Stimulated activated naive CD4-positive, alpha-beta T cell (primary cell): ENCODE measurements around the gene SULT4A1.

Experiments
- DNase-seq, 6 experiments: peaks; one replicate each; lab custom pipeline; 2025; lab: John Stamatoyannopoulos, UW

Gene SULT4A1

DNA sequence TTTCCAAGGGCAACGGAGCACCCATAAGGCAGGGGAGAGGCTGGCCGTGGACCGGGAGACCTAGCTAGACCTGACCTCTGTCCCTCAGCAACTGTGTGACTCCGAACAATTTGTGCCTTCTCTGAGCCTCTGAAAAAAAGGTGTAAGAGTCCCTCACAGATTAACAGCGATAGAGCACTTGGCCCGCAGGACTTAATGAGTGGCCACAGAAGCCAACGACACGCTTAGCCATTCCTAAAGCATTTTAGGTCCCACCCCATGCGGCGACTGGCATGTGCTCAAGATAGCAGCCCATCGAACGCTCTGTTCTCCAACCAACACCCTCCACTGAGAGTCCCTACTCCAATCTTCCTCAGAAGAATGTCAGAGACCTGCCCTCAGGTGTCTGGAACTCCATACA is 1.5 kb downstream of the SULT4A1 start:
- DNase-seq = no peak

DNA sequence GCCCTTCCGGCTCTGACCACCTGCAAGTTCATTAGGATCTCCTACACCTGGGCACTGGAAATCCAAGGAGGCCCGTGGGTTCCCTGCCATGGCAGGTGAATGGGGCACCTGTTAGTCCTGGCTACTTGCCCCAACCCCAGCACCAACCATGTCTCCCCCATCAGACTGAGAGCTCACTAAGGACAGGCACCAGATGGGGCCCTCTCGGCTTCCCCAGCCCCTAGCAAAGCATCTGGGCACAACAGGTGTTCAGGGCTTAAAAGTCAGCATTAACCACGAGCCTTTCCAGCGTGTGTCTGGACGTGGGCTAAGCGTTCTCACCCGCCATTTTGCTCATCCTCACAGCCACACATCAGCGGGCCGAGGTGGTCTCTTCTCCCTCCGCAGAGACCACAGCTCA is 2.2 kb downstream of the SULT4A1 start:
- DNase-seq = no peak

DNA sequence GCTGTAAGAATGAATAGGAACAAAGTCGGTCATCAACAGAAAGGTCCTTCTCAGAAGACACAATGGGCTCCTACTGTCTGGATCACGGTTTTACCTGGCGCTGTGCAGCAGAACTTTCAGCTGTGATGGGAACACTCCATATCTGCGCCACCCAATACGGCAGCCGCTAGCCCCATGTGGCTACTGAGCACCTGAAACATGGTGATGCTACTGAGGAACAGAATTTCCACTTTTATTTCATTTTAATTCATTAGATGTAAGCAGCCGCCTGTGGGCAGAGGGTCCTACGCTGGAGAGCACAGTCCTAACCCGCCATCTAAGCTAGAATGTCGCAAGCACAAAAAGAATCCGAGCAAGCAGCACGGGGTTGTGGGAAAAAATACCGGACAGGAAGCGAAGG is 2.7 kb downstream of the SULT4A1 start:
- DNase-seq = no peak

DNA sequence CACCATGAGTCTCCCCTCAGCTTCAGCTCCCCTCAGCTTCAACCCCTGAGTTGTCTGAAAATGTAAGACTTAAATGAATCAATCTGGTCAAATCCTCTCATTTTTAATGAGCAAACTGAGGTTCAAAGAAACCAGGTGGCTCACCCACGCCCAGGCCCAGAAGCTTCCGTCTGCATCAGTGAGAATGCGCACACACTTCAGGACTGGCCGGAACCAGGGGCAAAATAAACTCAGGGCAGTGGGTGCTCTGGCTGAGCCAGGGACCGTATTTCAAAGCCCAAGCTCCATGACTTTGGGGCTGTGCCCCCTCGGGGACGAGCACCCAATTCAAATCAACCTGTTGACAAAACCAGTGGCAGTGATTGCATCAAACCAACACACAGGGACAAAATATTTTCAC is 3.1 kb downstream of the SULT4A1 start:
- DNase-seq = no peak

DNA sequence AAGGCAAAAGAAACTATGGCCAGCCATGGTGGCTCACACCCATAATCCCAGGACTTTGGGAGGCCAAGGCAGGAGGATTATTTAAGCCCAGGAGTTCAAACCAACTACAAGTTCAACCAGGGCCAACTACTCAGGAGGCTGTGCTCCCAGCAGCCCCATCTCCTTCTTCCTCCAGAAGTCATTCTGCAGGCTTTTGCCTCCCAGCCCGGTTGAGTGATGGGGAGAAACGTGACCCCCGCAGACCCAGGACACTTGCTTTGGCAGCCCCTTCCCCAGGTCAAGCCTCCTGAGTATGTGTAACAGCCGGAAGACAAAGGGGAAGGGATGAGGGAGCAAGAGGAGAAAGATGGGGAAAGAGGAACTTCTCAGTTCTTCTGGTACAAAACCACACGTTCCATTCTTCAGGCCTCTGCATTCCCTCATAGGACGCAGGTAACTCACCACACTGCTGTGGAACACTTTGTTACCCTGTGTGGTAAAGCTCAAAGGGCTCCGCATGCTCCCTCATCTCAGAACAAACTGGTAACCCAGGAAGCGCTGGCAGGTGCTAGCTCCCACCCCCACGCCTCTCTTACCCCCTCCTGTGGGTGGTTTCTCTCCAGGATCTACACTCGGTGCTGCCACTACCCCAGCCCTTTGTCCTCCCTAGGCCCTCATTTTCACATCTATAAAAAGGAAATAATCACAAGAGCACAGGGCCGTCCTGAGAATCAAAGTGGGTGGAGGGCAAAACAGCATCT is 4.0 kb downstream of the SULT4A1 start:
- no peak for DNase-seq

DNA sequence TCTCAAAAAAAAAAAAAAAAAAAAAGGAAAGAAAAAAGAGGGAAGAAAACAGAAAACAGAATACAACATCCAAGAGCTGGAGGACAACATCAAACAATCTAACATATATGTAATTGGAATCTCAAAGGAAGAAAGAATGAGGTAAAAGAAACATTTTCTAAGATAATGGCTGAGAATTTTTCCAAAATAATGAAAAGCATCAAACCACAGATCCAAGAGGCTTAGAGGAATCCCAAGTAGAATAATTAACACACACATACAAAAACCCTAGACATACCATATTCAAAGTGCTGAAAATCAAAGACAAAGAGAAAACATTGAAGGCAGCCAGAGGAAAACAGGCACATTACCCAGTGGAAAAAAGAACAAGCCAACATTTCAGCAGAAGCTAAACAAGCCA is 4.9 kb downstream of the SULT4A1 start:
- DNase-seq = no peak

DNA sequence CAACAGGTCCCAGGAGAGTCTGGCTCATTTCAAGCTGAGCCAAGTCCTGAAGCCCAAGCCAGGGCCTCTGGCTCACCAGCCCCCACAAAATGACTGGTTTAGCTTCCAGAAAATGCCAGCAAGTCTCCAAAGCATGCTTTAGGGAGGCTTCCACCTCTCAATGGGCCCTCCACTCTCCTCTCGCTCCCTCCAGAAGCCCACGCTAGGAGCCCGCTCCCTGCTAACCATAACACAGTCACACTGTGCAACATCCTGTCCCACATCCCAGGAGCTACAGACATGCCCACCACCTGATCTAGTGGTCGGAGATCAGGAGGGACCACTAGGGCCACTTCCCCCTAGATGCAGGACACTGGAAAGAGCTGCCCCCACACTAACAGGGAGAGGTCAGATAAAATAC is 6.9 kb downstream of the SULT4A1 start:
- no peak for DNase-seq

DNA sequence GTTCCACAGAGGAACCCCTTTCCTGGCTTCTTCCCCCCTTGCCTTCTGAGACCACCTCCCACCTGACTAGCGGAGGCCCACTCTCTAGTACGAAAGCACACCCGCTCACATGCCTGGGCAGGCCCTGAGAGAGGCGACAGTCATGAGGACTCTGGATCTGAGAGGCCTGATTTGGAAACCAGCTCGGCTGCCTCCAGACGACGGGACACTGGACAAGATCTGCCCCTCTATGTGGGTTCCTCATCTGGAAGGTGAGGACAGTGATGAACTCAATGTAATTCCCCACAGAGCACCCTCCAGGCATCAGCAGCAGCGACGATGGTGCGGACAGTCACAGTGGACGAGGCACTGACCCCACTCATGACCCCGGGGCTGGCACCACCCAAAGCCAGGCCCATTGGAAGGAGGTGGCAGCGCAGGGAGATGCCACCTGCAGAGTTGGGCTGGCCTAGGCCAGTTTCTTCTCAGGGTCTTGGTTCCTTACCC is 7.5 kb downstream of the SULT4A1 start:
- no peak for DNase-seq

DNA sequence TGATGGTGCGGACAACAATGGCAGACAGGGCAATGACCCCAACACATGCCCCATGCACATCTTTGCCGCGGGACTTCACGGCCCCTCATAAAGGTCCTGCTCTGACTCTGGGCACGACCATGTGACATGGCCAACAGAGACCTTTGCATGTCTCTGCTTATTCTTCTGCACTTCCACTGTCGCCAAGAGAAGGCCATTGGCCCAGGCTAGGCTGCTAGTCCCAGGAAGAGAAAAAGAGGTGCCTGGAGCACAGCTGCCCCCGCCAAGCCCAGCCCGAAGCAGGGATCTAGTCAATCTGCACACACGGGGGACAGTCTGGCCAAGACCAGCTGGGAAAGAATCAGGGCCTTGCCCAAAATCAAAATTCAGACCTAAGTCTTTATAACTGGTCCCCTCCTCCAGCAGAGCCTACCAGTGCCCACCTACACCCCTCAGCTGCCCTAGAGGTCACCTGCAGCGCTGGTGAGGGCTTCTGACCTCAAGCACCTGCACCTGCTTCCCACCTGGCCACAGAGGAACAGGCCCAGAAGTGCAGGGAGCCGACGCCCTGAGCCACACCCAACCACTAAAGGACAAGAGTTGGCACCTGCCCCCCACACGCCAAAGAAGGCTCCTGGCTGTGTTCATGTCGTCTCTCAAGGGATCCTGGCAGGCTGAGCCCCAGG is 8.1 kb downstream of the SULT4A1 start:
- DNase-seq = no peak

DNA sequence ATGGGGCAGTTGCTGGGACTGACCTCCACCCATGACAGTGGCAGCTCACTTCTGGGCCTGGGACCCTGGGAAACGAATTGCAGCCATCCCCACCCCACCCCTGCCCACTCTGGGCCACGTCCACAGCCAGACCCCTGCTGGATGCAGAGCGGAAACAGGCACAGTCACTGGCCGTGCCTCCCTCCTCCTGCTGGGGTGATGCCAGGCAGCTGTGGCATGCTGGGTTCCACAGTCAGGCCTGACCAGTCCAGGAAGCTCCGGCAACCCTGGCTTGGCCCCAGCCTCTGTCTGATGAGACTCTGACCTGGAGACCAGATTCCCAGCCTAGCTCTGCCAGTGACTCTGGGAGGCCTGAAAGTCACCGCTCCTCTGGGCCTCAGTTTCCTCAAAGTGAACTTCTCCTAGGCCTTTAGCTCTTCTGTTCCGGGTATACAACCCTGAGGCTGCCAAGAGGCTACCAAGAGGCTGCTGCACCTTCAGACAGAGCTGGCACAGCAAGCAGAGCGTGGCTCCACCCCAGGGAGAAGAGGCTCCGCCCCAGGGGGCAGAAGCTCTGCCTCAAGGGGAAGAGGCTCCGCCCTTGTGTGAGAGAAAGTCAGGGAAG is 8.9 kb downstream of the SULT4A1 start:
- DNase-seq = no peak

DNA sequence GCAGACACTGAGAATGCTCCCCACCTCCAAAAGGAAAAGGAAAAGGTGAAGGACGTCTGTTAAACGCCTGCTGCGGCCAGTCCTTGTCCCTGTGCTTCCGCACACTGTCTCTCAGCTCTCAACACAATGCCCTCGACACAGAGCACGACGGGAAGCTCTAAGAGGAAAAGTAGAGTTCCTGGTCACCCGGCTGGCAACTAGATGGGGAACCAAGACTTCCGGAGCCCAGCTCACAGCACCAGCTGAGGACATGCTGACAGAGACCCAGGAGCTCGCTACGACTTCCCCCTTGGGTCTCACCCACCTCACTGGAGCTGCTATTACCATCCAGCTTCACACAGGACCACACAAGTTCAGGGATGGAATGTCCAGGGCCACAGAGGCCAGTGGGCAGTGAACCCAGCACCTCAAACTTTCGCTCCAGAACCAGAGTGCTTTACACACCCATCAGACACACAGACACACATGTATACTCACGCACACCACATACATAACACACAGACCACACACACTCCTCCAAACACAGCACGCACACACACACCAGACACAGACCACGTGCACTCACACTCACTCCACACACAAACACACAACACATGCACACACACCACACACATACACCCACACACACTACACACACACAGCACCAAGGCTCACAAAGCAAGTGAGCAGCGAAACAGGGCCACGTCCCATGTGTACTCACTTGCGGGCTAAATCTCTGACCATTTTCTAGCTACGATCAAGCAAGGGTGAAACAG is 9.6 kb downstream of the SULT4A1 start:
- DNase-seq = no peak

DNA sequence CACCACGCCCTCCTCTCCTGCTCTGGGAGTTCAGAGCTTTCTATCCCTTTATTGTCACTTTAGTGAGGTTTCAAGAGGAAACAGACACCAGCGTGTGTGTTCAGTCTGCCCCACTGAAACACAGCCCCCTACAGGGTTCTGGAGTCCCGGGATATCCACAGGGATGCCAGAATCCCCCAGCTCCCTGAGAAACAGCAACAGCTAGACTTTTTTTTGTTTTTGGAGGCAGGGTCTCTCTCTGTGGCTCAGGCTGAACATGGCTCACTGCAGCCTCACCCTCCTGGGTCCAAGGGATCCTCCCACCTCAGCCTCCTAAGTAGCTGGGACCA is 10.4 kb downstream of the SULT4A1 start:
- no peak for DNase-seq

DNA sequence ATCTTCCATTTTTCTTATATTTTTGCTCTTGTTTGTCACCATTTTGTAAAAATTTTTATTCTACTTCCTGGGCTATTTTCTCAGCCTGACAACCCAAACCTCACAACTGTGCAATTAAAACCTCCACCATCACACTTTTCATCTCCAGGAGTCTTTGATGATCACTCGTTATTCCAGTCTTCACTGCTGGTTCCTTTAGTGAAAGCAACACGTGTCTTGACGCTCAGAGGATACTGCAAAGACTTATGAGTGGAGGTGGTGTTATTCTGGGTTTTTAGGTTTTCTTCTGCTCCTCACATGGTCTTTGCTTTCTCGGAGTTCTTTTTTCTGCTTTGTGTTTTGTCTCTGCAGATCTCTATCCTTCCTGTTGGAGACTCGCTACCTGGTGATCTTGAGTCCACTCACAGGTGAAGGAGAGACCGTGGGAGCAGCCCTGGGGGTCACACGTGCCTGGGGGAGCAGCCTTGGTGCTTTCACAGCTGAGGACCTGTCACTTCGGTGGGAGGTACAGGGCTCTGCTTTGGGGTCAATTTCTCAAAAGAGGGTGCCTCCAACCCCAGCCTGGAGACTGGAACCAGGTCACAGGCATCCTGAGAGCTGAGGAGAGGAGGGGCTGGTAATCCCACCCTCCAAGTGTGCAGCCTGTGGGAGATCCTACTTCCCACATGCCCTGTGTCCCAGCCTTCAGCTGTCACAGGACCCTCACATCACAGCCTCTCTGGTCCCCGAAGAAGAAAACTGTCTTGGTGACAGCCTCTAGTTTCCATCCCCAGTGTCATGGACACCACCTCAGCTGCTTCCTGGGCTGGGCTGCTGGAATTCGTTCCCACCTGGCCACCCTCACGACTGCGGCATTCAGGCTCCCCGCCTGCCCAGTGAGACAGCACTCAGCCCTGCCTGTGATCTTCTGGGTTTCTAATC is 11.0 kb downstream of the SULT4A1 start:
- DNase-seq = no peak

DNA sequence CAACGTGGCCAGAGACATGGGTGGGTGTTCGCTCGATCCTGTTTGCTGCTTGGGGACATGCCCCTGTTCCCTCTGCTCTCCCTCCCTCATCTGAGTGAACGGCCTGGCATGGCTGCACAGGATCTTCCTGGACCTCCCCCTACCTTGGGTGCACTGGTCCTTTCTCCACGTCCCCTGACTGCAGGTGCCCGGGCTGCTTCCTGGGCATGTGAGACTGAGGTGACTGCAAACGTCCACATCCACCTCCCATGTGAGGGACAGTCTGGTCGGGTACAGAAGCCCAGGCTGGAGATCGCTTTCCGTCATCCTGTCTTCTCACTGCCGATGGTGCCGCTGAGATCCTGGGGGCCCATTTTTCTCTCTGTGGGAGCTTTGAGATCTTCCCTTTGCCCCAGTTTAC is 11.8 kb downstream of the SULT4A1 start:
- no peak for DNase-seq

DNA sequence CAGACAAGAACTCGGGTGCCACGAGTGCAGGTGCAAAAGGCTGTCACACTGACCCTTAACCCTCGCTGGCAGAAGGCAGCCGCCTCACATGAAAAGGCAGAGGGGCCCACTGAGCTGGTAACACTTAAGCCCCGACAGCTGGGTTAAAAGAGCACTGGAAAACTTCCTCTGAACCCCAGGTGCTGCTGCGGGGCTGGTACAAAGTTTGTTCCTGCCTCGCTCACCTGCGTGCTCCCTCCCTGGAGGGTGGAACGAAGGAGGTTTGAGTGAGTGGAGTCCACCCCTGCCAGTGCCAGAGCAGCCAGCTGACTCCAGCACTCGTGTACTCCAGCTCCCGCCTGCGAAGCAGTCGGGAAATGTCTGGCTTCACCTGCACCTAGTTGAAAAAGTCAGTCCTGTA is 12.6 kb downstream of the SULT4A1 start:
- DNase-seq = no peak

DNA sequence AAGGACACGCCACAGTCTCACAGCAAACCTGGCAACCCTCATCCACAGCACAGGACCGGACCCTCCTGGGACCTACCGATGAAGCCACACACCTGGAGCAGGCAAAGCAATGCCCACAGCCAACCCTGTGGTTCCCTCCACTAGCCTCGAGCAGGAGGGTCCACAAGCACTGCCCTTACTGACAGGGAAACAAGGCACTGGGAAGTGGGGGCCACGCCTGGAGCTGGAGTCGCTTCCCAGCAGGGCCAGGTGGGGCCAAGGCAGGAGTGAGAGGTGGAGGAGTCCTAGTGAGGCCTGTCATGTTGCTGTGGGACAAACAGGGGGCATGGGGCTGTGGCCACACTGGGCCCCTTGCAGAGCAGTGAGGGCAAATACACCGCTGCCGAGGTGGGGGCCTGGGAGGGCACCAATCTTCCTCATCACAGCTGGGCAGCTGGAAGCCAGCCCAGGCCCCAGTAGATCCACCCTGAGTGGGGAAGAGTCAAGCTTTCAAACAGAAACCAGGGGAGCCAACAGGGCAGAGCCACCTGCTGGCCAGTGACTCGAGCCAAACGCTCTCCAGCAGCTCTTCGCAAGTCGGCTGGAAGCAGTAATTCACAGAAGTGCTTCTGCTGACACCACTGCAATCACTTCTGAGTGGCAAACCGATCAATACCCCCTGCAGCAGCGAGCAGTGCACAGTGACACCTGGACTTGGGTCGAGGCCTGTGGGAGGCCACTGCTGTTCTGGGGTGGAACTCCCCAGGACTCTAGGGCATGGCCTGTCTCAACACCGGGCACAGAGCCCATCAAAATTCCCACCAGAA is 13.7 kb downstream of the SULT4A1 start:
- no peak for DNase-seq

DNA sequence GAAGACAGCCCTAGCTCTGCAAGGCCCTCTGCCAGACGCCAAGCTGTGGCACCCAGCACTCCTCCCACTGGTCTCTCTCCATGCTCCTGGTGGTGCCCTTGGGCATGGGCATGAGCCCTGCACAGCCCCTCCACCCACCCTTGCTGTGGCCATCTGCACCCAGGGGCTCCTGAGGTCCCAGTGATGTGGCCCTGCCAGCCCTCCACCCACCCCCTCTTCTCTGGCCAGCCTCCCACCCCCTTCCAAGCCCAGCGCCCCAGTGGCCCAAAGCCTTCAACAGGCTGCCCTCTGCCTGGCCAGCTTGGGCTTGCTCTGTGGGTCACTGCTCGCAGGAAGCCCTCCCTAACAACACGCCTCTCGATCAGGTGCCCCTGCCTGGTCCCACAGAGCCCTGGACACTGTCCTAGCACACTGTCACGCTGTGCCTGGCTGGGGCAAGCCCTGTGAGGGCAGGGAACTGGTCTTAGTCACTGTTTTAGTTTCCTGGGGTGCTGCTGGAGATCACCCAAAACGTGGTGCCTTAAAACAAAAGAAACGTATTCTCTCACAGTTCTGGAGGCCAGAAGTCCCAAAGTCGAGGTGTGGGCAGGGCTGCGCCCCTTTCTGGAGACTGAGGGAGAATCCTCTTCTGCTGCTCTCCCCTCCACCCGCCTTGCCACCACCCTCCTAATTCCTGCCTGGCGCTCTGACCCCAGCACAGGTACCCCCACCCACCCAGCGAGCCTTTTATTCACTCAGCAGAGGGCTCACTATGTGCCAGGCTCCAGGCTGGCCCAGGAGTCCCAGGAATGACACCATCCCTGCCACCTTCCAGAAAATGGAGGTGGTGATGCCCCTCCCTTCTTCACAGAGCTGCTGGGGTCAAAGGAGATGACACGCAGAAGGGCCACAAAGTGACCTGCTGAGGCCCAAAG is 14.7 kb downstream of the SULT4A1 start:
- DNase-seq = no peak

DNA sequence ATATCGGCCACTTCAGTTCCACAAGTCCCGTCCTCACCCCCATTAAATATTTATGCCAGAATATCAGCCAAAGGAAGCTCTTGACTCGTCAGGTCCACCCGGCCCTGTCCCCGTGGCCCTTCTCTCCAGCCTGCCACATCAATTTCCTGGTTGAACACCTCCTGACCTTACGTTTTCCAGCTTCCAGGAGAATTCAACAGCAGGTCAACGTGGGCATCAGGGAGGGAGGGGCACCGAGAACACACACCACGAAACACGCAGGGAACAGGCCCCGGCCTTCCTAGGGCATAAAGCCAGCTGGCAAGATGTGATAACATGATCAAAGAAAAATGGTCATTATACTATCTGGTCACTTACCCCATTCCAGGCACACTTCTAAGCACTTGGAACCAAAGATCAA is 15.3 kb downstream of the SULT4A1 start:
- DNase-seq = no peak

DNA sequence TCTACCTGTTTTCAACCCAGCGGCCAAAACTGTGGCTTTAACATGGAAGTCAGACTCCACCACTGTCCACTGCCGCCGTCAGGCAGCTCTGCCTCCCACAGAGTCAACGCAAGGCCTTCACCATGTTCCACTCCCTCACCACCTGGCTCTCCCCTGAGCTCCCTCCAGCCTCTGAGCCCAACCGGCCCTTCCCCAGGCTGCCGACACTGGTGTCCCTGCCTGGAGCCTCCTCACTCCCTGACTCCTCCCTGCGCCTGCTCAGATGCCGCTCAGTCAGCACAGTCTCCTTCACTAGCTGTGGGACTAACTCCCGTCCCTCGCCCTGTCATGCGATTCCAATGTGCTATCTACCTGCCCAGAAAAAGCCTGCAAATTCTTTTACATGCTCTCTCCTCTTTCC is 16.3 kb downstream of the SULT4A1 start:
- DNase-seq = no peak
